Muscle of arm (tissue), 12 donors: ENCODE results near the gene CD58. TPM values are rescaled to one million over a fixed set of nuclear protein-coding genes. Genes with fewer than 3 reads are reported as not detected.
A peak's percentile ranks its signal among the peaks of the same experiment; 100 is the strongest.

ENCODE experiments used
- DNase-seq: peaks from one replicate; pipeline ENCODE4 v3.0.0-alpha.2; 2013
- polyA plus RNA-seq, 12 donors: library from polyadenylated mRNA; unstranded; fragments of 120-200 nt; gene quantifications; one replicate each; pipeline ENCODE4 v1.2.1, GENCODE V29; 2013; ENCODE audit not compliant: insufficient read length in 12 of 12

The CD58 gene
- polyA plus RNA-seq, 12 donors, result 10.5 to 19.0 (median 15.0) TPM; not detected in 1

DNA sequence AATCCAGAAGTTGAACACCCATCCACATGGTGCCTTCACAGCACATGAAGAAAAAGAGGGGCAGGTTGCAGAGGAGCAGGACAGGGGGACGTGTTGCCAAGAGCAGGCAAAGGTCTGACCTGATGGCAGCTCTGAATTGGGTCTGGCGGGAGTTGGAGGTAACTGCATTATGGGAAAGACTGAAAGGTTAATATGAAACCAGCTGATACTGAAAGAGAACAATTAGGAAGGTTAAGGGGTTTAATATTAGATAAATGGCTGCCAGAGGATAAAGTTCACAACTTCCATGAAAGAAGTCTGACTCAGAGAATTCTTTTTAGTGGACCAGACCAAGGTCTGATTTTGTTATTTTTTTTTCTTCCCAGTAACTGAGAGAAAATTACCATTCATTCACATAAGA lies 76.1 kb downstream of the CD58 start:
- no peak for DNase-seq

DNA sequence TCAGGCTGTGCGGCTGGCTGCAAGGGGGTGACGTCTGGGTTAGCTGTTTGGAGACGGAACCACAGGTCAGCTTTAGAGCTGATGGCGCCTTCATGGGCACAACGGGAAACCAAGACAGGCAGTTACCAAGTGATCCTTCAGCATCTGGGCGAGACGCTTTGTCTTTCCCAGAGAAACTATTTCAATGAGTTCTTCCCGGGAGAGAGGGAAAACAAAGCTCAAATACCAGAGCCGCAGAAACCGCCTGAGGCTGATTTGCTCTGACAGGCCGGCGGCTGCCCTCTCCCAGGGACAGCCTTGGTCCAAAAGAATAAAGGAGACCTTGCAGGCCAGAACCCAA lies 76.5 kb downstream of the CD58 start:
- DNase-seq, result no peak

DNA sequence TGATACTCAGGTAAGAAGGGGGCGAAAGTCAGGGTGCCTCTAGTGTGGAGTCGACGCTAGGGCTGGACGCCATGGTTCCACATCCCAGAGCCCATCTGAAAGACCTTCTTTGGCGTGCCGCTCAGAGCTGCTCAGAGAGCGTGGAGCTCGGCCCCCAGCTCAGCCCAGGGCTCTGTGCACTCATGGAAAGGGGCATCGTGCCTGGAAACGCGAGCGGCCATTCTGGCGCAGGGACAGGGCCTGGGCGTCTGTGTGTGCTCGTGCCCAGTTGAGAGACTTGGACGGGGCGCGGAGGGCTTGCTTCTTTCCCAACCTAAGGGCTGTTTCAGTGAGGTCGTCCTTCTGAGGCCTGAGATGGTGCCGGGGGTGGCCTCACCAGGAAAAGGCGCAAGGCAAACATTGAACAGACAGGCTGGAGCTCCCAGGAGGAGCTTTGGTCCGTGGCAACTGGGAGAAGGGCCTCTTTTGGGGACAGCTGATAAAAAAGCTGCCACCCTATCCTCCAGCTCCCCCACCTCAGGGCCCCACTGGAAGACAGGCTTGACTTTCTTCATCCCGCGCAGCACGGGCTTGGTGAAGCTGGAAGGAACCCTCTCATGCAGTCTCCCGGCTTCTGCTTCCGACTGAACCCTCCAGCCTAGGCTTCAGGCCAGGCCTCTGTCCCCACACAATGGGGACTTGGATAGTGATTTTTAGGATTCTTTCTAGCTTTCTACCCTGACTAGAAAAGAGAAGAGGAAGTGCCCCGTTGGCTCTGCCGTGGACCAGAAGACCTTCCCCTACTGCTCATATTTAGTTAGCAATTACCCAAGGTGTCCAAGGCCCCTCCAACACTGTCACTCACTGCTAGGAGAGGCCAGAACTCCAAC lies 77.1 kb downstream of the CD58 start:
- no peak for DNase-seq

GRCh38 chr1:116493036-116493435 lies 77.8 kb downstream of the CD58 start:
- DNase-seq, result no peak

- DNase-seq, result no peak
These were observed 78.4 kb downstream of the CD58 start for GRCh38 chr1:116492358-116492811.

GRCh38 chr1:116491700-116492357 lies 79.0 kb downstream of the CD58 start:
- DNase-seq, result no peak

GRCh38 chr1:116490588-116490987 lies 80.2 kb downstream of the CD58 start:
- DNase-seq, result no peak

- no peak for DNase-seq
These were observed 81.6 kb downstream of the CD58 start for GRCh38 chr1:116489231-116489697.

GRCh38 chr1:116488071-116488470 lies 82.8 kb downstream of the CD58 start:
- no peak for DNase-seq

DNA sequence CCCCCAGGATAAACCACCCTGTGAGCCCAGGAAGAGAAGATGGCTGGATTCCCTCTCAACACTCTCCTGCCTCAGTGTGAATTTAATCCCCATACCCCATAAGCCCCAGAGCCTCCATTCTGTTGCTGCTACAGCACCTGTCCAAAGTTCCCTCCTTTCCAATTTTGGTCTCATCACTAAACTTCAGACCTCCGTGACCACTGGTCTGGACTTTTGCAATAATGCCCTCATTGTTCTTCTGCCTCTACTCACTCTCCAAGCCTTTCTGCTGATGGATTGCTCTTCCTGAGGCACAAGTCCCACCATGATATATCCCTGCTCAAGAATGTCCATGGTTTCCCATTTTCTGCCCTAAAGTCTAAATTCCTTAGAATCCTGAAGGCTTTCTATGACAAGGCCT lies 83.2 kb downstream of the CD58 start:
- no peak for DNase-seq

GRCh38 chr1:116487031-116487430 lies 83.8 kb downstream of the CD58 start:
- no peak for DNase-seq

- DNase-seq, result no peak
These were observed 84.4 kb downstream of the CD58 start for GRCh38 chr1:116486424-116486823.

GRCh38 chr1:116485976-116486375 lies 84.8 kb downstream of the CD58 start:
- DNase-seq, result no peak

DNA sequence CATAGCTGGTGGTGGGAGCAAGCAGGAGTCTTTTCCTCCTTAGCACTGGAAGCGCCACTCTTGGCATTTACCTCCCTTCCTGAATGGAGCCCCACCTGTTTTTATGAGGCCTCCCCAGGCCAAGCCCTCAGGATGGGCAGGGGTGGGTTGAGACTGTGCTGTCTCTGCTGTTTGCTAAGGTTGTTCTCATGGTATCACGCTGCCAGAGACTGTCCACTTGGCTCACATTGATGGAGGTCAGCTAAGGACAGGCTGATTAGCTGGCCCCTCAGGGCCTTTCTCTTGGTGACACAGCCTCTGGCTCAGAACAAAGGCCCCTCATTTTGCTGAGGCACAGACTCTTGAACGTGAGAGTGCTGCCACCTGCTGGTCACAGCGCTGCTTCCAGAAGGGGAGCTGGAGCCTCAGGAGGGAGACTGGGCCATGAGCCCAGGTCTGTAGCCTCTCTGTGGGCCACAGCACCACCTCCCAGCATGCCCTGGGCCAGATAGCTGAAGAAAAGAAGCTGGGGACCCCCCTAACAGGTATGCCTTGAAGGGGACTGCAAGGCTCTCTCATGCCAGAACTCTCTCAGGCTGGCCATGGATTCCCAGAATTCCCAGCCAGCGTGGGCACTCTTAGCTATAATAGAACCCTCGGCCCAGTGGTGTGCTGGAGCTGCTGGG lies 85.6 kb downstream of the CD58 start:
- DNase-seq, result peak; percentile 85

- no peak for DNase-seq
These were observed 87.1 kb downstream of the CD58 start for GRCh38 chr1:116483481-116484309.

DNA sequence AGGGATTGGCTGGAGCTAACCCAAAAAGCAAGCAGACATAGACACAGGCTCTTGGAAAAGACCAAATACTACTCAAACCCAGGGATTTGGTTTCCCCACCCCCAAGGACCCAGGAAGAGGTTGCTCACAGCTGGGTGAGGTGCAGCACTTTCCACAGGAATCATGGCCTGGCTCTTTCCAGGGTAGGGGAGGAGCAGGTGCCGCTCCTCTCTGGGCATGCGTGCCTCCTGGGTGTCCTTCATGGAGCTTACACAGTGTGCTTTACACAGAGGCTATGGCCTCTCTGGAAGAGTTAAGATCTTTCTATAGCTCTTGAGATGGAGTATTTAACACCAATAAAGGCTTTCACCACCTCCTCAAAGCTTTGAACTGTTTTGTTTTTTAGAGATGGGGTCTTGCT lies 88.3 kb downstream of the CD58 start:
- no peak for DNase-seq

DNA sequence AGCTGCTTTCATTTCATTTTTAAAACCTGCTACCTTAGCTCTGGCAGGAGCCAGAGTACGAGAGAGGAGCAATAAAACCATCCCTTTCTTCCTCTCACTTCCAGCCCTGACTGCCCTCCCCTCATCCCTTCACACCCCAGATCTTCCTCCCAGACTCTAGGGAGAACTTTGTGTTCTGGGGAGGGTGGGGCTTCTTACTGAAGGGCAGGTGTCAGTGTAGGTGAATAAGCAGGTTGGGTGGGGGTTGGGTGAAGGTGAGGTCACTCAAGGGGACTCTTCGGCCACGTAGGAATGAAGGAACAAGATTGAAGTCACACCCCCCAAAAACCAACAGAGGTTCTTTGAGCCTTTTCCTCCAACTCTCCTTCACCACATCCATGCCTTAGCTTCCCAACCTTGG lies 88.9 kb downstream of the CD58 start:
- DNase-seq, result no peak

GRCh38 chr1:116478621-116479020 lies 92.2 kb downstream of the CD58 start:
- DNase-seq, result no peak

- DNase-seq, result no peak
These were observed 93.4 kb downstream of the CD58 start for GRCh38 chr1:116477429-116477828.

GRCh38 chr1:116476321-116476720 lies 94.5 kb downstream of the CD58 start:
- no peak for DNase-seq

DNA sequence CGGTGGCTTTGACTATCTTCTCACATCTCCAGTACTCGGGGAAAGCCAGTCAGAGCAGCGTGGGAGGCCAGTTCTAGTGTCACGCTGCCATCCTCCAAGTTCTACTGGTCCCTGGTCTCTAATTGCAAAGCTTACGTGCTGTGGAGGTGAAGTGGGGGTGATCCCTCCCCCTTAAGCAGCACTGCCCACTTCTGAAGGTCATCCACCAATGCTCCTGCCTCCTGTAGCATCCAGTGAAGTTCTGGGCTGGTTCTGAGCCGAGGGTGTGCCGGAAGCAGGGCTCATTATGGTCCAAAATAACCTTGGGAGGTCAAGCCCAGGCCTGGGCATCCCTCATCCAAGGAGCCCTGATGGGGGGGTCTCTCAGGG lies 95.0 kb downstream of the CD58 start:
- no peak for DNase-seq
